GM21717 (cell line): ENCODE results near the gene TOGARAM1.
A peak's percentile ranks its signal among the peaks of the same experiment; 100 is the strongest.

Experiments used
- ATAC-seq: cut with Tn5 transposase; IDR thresholded peaks from one replicate; pipeline ENCODE4 v1.9.1; 2021; ENCODE audit warnings: mild to moderate bottlenecking, moderate library complexity; ENCODE audit not compliant: unreplicated experiment

The TOGARAM1 gene

GRCh38 chr14:44962334-44963043 lies 499 bp downstream of the TOGARAM1 start:
- ATAC-seq, result peak; percentile 31

- no peak for ATAC-seq
Observed at GRCh38 chr14:44963044-44963528, 1.1 kb downstream of the TOGARAM1 start.

- ATAC-seq, result no peak
Observed at GRCh38 chr14:44963775-44964380, 1.9 kb downstream of the TOGARAM1 start.

GRCh38 chr14:44966601-44967336 lies 4.8 kb downstream of the TOGARAM1 start:
- no peak for ATAC-seq

- no peak for ATAC-seq
Observed at GRCh38 chr14:44968714-44969113, 6.7 kb downstream of the TOGARAM1 start.

- ATAC-seq, result peak; percentile 42
Observed at GRCh38 chr14:44970907-44971306, 8.9 kb downstream of the TOGARAM1 start.

GRCh38 chr14:44971459-44971858 lies 9.5 kb downstream of the TOGARAM1 start:
- ATAC-seq, result no peak

GRCh38 chr14:44979273-44979672 lies 17.3 kb downstream of the TOGARAM1 start:
- ATAC-seq, result no peak

- ATAC-seq, result no peak
Observed at GRCh38 chr14:44979740-44980356, 17.9 kb downstream of the TOGARAM1 start.

- ATAC-seq, result no peak
Observed at GRCh38 chr14:44981198-44981597, 19.2 kb downstream of the TOGARAM1 start.

- no peak for ATAC-seq
Observed at GRCh38 chr14:44982594-44982993, 20.6 kb downstream of the TOGARAM1 start.

- no peak for ATAC-seq
Observed at GRCh38 chr14:44988694-44989093, 26.7 kb downstream of the TOGARAM1 start.

- no peak for ATAC-seq
Observed at GRCh38 chr14:44989497-44990440, 27.8 kb downstream of the TOGARAM1 start.

- no peak for ATAC-seq
Observed at GRCh38 chr14:44990533-44990932, 28.5 kb downstream of the TOGARAM1 start.

GRCh38 chr14:44995196-44995595 lies 33.2 kb downstream of the TOGARAM1 start:
- no peak for ATAC-seq

- no peak for ATAC-seq
Observed at GRCh38 chr14:44995770-44996294, 33.8 kb downstream of the TOGARAM1 start.

GRCh38 chr14:45003924-45004323 lies 41.9 kb downstream of the TOGARAM1 start:
- ATAC-seq, result no peak

GRCh38 chr14:45015133-45015532 lies 53.1 kb downstream of the TOGARAM1 start:
- ATAC-seq, result no peak

GRCh38 chr14:45028107-45028626 lies 66.2 kb downstream of the TOGARAM1 start:
- ATAC-seq, result no peak

GRCh38 chr14:45034730-45035129 lies 72.7 kb downstream of the TOGARAM1 start:
- ATAC-seq, result no peak
